HepG2 (cell line): ENCODE measurements around the gene DDX46. TPM values are rescaled to one million over a fixed set of nuclear protein-coding genes. Genes with fewer than 3 reads are reported as not detected.

Experiments used
- ADNP ChIP-seq: sonication (generic); formaldehyde crosslinking; IDR thresholded peaks from 2 replicates; pipeline ENCODE4 v1.4.0; 2020; ENCODE audit warnings: missing genetic modification reagents
- CBFB ChIP-seq: sonication (generic); formaldehyde crosslinking; IDR thresholded peaks from 2 replicates; pipeline ENCODE4 v1.4.0; 2020; ENCODE audit warnings: missing genetic modification reagents
- CC2D1A ChIP-seq: sonication (generic); formaldehyde crosslinking; IDR thresholded peaks from 2 replicates; pipeline ENCODE4 v1.8.1; 2023; ENCODE audit warnings: mild to moderate bottlenecking, missing genetic modification reagents
- CREB3 ChIP-seq: sonication (generic); formaldehyde crosslinking; IDR thresholded peaks from 2 replicates; pipeline ENCODE4 v1.5.0; 2020; ENCODE audit warnings: missing genetic modification reagents
- CREM ChIP-seq, 2 experiments: sonication (generic) in 1 of 2; formaldehyde crosslinking in 1 of 2; IDR thresholded peaks; 2 replicates each; pipeline versions ENCODE4 v1.4.0 to v1.6.1; 2016 to 2020; ENCODE audit warnings: antibody characterized with exemption in 1 of 2, mild to moderate bottlenecking in 1 of 2, missing genetic modification reagents in 1 of 2
- FLYWCH1 ChIP-seq: sonication (generic); formaldehyde crosslinking; IDR thresholded peaks from 2 replicates; pipeline ENCODE4 v1.8.1; 2023; ENCODE audit warnings: mild to moderate bottlenecking, missing genetic modification reagents
- HCFC1 ChIP-seq: fragments of 150-350 bp; IDR thresholded peaks from 2 replicates; pipeline ENCODE4 v1.6.1; 2014; ENCODE audit warnings: low read depth, low read length
- HDAC6 ChIP-seq: fragments of 200-600 bp; sonication (generic); IDR thresholded peaks from 2 replicates; pipeline ENCODE4 v1.7.0; 2017; ENCODE audit warnings: mild to moderate bottlenecking, antibody characterized with exemption, low read length, low read depth
- HES4 ChIP-seq: sonication (generic); formaldehyde crosslinking; IDR thresholded peaks from 2 replicates; pipeline ENCODE4 v1.9.0; 2021; ENCODE audit warnings: mild to moderate bottlenecking, missing genetic modification reagents, borderline replicate concordance
- HNRNPUL1 ChIP-seq: fragments of 200-400 bp; formaldehyde crosslinking; IDR thresholded peaks from 2 replicates; pipeline ENCODE4 v1.6.1; 2017; ENCODE audit warnings: low read depth, mild to moderate bottlenecking, low read length, moderate library complexity
- KAT2B ChIP-seq: fragments of 150-350 bp; IDR thresholded peaks from 2 replicates; pipeline ENCODE4 v1.6.1; 2014; ENCODE audit warnings: low read depth, low read length, borderline replicate concordance
- KAT7 ChIP-seq: IDR thresholded peaks from 2 replicates; pipeline ENCODE4 v1.6.1; 2018; ENCODE audit warnings: borderline replicate concordance, missing compliant biosample characterization
- KDM2A ChIP-seq: sonication (generic); formaldehyde crosslinking; IDR thresholded peaks from 2 replicates; pipeline ENCODE4 v1.4.0; 2020; ENCODE audit warnings: low read depth, missing genetic modification reagents, borderline replicate concordance
- KDM5A ChIP-seq: fragments of 200-600 bp; sonication (generic); IDR thresholded peaks from 2 replicates; pipeline ENCODE4 v1.7.0; 2018; ENCODE audit warnings: antibody characterized with exemption, mild to moderate bottlenecking, low read length, borderline replicate concordance
- MED1 ChIP-seq: sonication (generic); formaldehyde crosslinking; IDR thresholded peaks from 2 replicates; pipeline ENCODE4 v1.4.0; 2020; ENCODE audit warnings: missing genetic modification reagents
- MXI1 ChIP-seq: IDR thresholded peaks from 3 replicates; pipeline ENCODE4 v1.6.1; 2012; ENCODE audit warnings: low read depth, low read length, inconsistent platforms, borderline replicate concordance
- MYC ChIP-seq: sonication (generic); formaldehyde crosslinking; IDR thresholded peaks from 2 replicates; pipeline ENCODE4 v1.9.0; 2021; ENCODE audit warnings: missing genetic modification reagents, borderline replicate concordance
- NFRKB ChIP-seq: fragments of 450-650 bp; IDR thresholded peaks from 2 replicates; pipeline ENCODE4 v1.6.1; 2017
- NFYC ChIP-seq: IDR thresholded peaks from 2 replicates; pipeline ENCODE4 v1.6.1; 2016; ENCODE audit warnings: missing genetic modification reagents, missing compliant biosample characterization
- PHB2 ChIP-seq: fragments of 450-650 bp; IDR thresholded peaks from 2 replicates; pipeline ENCODE4 v1.6.1; 2018; ENCODE audit not compliant: partially characterized antibody
- SMAD1 ChIP-seq: sonication (generic); formaldehyde crosslinking; IDR thresholded peaks from 2 replicates; pipeline ENCODE4 v1.4.0; 2020; ENCODE audit warnings: missing genetic modification reagents, low read depth, mild to moderate bottlenecking, borderline replicate concordance
- SMARCE1 ChIP-seq: fragments of 450-650 bp; IDR thresholded peaks from 2 replicates; pipeline ENCODE4 v1.6.1; 2017; ENCODE audit warnings: borderline replicate concordance
- SOX6 ChIP-seq, 2 experiments: fragments of 450-650 bp in 1 of 2; sonication (generic) in 1 of 2; formaldehyde crosslinking in 1 of 2; IDR thresholded peaks; 2 replicates each; pipeline versions ENCODE4 v1.4.0 to v1.6.1; 2017 to 2020; ENCODE audit warnings: antibody characterized with exemption in 1 of 2, mild to moderate bottlenecking in 1 of 2, missing genetic modification reagents in 1 of 2
- TAF15 ChIP-seq: fragments of 200-400 bp; formaldehyde crosslinking; IDR thresholded peaks from one replicate; pipeline ENCODE4 v1.6.1; 2018; ENCODE audit warnings: mild to moderate bottlenecking, low read depth, low read length; ENCODE audit not compliant: poor library complexity, severe bottlenecking
- THAP8 ChIP-seq: sonication (generic); formaldehyde crosslinking; IDR thresholded peaks from 2 replicates; pipeline ENCODE4 v1.5.1; 2020; ENCODE audit warnings: missing genetic modification reagents, mild to moderate bottlenecking, borderline replicate concordance
- YEATS2 ChIP-seq: sonication (generic); formaldehyde crosslinking; IDR thresholded peaks from 2 replicates; pipeline ENCODE4 v1.4.0; 2020; ENCODE audit warnings: missing genetic modification reagents, borderline replicate concordance
- ZFP90 ChIP-seq: sonication (generic); formaldehyde crosslinking; IDR thresholded peaks from 2 replicates; pipeline ENCODE4 v1.8.0; 2022; ENCODE audit warnings: missing genetic modification reagents, mild to moderate bottlenecking, inconsistent platforms, borderline replicate concordance
- ZNF335 ChIP-seq: sonication (generic); formaldehyde crosslinking; IDR thresholded peaks from 2 replicates; pipeline ENCODE4 v1.4.0; 2020; ENCODE audit warnings: missing genetic modification reagents
- ZNF75D ChIP-seq: sonication (generic); formaldehyde crosslinking; IDR thresholded peaks from 2 replicates; pipeline ENCODE4 v1.8.1; 2023; ENCODE audit warnings: missing genetic modification reagents, mild to moderate bottlenecking, borderline replicate concordance
- ZNF879 ChIP-seq: sonication (generic); formaldehyde crosslinking; IDR thresholded peaks from 2 replicates; pipeline ENCODE4 v1.8.1; 2023; ENCODE audit warnings: missing genetic modification reagents
- polyA plus RNA-seq, 8 experiments: library from polyadenylated mRNA; depleted of rRNA in 3 of 8; stranded (reverse) in 7 of 8; unstranded in 1 of 8; fragments of >200 nt; fragmentation: Illumina TruSeq in 4 of 8; extraction: Trizol in 4 of 8; gene quantifications; 2 replicates each; pipeline versions ENCODE4 v1.2.1 to v1.2.3, GENCODE V29; 2011 to 2016; ENCODE audit warnings: low read depth in 4 of 8, missing spikeins in 1 of 8, mixed read lengths in 1 of 8; ENCODE audit not compliant: insufficient read depth in 1 of 8
- total RNA-seq, 5 experiments: library from RNA; depleted of rRNA; stranded (reverse); fragments of >200 nt; fragmentation: Illumina TruSeq; extraction: Trizol; gene quantifications; 2 replicates each; pipeline ENCODE4 v1.2.3, GENCODE V29; 2016; ENCODE audit warnings: low read depth in 1 of 5

Gene DDX46
- total and polyA plus RNA-seq, 2 of the 13 experiments (the other 11 are each of a cell fraction or from before 2014, with no cell fraction given), result 27.3 to 59.3 TPM

- TF ChIP-seq KDM5A (no peak; the same call in 1 of the 2 replicates), HDAC6 (no peak), CREM (IDR thresholded peaks at IDR 0.05) (peak; percentile 81), CREM (CRISPR knock-in tag; IDR thresholded peaks at IDR 0.05) (no peak), TAF15 (peak; percentile 58), SOX6 (IDR thresholded peaks at IDR 0.05) (no peak), SOX6 (CRISPR knock-in tag; IDR thresholded peaks at IDR 0.05) (peak; percentile 82), CBFB (CRISPR knock-in tag) (peak; percentile 65), ZNF335 (CRISPR knock-in tag) (peak; percentile 98), ZNF879 (CRISPR knock-in tag) (no peak), NFRKB (no peak), HES4 (CRISPR knock-in tag) (peak; percentile 18; the same call in 1 of the 2 replicates), ZFP90 (CRISPR knock-in tag) (peak; percentile 85; the same call in 1 of the 2 replicates), KAT2B (no peak), FLYWCH1 (CRISPR knock-in tag) (no peak), PHB2 (no peak), ZNF75D (CRISPR knock-in tag) (no peak), NFYC (peak; percentile 59), ADNP (no peak), MYC (peak; percentile 98), CC2D1A (CRISPR knock-in tag) (no peak), SMAD1 (CRISPR knock-in tag) (peak; percentile 93; the same call in 1 of the 2 replicates), HNRNPUL1 (no peak), KDM2A (peak; percentile 93; the same call in 1 of the 2 replicates), CREB3 (CRISPR knock-in tag) (0 out of 2 replicates have a peak, but pooled peaks have one; percentile 76), YEATS2 (CRISPR knock-in tag) (peak; percentile 95), MED1 (CRISPR knock-in tag) (peak; percentile 86), MXI1 (peak; percentile 94; the same call in 2 of the 3 replicates), SMARCE1 (no peak), KAT7 (CRISPR knock-in tag) (peak; percentile 85; the same call in 1 of the 2 replicates), THAP8 (CRISPR knock-in tag) (peak; percentile 76; the same call in 1 of the 2 replicates), HCFC1 (peak; percentile 87)
Measured at GRCh38 chr5:134738133-134738962, 20.2 kb upstream of the DDX46 start, which contains the start of gene CAMLG (continued).
